Inflammatory macrophage treated with lipopolysaccharide for 4 hours (primary cell): ENCODE data around the gene SCAF1.
A peak's percentile ranks its signal among the peaks of the same experiment; 100 is the strongest.

Source experiments
- DNase-seq: peaks from one replicate; pipeline ENCODE4 v3.0.0-alpha.2; 2020

Gene SCAF1

DNA sequence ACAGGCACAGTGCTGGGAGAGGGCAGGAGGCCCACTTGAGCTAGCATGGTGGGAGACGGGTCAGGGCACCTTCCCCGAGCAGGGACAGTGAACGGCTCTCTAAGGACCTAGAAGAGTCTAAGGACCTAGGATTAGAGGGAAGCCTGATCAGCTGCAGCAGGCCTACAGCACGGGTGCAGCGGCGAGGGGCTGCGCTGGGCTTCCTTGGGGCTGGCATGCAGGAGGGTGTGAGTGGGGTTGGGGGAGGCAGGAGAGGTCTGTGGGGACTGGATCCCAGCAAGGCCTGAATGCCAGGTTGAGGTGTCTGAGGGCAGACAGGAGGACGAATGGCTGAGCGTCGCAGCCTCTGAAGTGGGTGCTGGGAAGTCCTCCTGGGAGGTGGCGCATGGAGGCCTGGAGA lies 3.6 kb downstream of the SCAF1 start:
- no peak for DNase-seq

DNA sequence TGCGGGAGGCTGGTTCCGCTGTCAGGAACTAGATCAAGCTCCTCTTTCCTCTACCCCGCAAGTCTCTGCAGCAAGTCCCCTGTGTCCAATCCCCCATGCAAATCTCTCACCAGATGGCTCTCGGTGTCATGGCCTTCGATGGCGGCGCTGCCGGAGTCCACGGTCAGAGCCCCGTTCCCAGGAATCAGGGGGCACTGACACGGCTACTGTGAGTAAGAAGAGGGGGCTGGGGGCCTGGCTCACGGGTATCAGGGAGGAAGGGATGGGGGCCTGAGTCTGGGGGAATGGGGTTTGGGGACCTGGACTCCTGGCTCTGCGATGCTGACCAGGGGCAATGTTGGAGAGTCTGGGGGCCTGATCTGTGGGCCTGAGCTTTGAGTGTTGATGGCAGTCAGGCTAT lies 4.0 kb downstream of the SCAF1 start:
- no peak for DNase-seq

DNA sequence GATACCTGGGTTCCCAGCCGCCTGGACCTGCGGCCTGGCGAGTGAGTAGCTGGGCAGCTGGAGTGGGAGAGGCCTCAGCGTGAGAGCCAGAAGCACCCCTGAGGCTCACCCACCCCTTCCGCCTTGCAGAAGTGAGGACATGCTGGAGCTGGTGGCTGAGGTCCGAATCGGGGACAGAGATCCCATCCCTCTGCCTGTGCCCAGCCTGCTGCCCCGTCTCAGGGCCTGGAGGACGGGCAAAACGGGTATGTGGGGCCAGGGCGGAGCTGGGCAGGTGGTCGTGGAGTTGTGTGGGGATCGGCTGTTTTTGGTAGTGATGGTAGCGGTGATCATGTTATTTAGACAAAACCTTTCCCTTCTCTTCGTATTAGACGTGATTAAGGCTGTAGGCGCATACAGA lies 4.6 kb downstream of the SCAF1 start:
- no peak for DNase-seq

DNA sequence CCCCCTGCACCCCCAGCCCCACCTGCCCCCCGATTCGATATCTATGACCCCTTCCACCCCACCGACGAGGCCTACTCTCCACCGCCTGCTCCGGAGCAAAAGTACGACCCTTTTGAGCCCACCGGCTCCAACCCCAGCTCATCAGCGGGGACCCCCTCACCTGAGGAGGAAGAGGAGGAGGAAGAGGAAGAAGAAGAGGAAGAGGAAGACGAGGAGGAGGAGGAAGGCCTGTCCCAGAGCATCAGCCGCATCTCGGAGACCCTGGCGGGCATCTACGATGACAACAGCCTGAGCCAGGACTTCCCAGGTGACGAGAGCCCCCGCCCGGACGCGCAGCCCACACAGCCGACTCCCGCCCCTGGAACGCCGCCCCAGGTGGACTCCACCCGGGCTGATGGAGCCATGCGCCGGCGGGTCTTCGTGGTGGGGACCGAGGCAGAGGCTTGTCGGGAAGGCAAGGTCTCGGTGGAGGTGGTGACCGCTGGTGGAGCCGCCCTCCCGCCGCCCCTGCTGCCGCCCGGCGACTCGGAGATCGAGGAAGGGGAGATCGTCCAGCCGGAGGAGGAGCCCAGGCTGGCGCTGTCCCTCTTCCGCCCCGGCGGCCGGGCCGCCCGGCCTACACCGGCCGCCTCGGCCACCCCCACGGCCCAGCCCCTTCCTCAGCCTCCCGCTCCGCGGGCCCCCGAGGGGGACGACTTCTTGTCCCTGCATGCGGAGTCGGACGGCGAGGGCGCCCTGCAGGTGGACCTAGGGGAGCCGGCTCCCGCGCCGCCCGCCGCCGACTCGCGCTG lies 9.2 kb downstream of the SCAF1 start:
- no peak for DNase-seq

DNA sequence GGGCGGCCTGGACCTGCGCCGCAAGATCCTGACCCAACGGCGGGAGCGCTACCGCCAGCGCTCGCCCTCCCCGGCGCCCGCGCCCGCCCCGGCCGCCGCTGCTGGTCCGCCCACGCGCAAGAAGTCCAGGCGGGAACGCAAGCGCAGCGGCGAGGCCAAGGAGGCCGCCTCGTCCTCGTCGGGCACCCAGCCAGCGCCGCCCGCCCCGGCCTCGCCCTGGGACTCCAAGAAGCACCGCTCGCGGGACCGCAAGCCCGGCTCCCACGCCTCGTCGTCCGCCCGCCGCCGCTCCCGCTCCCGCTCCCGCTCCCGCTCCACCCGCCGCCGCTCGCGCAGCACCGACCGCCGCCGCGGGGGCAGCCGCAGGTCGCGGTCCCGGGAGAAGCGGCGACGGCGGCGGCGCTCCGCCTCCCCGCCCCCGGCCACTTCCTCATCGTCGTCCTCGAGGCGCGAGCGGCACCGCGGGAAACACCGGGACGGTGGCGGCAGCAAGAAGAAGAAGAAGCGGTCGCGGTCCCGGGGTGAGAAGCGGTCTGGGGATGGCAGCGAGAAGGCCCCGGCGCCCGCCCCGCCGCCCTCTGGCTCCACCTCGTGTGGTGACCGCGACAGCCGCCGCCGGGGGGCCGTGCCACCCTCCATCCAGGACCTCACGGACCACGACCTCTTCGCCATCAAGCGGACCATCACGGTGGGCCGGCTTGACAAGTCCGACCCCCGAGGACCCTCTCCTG lies 10.0 kb downstream of the SCAF1 start:
- DNase-seq = no peak

DNA sequence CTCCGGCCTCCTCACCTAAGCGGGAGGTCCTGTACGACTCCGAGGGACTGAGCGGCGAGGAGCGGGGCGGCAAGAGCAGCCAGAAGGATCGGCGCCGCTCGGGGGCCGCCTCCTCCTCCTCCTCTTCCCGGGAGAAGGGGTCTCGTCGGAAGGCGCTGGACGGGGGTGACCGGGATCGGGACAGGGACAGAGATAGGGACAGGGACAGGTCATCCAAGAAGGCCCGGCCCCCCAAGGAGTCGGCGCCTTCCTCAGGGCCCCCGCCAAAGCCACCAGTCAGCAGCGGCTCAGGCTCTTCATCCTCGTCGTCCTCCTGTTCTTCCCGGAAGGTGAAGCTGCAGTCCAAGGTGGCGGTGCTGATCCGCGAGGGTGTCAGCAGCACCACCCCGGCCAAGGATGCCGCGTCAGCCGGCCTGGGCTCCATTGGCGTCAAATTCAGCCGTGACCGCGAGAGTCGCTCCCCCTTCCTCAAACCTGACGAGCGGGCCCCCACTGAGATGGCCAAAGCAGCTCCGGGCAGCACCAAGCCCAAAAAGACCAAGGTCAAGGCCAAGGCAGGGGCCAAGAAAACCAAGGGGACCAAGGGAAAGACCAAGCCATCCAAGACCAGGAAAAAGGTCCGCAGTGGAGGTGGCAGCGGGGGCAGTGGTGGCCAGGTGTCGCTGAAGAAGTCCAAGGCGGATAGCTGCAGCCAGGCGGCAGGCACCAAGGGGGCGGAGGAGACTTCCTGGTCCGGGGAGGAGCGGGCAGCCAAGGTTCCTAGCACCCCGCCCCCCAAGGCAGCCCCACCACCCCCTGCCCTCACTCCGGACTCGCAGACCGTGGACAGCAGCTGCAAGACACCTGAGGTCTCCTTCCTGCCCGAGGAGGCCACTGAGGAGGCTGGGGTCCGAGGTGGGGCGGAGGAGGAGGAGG lies 10.8 kb downstream of the SCAF1 start:
- DNase-seq = no peak

DNA sequence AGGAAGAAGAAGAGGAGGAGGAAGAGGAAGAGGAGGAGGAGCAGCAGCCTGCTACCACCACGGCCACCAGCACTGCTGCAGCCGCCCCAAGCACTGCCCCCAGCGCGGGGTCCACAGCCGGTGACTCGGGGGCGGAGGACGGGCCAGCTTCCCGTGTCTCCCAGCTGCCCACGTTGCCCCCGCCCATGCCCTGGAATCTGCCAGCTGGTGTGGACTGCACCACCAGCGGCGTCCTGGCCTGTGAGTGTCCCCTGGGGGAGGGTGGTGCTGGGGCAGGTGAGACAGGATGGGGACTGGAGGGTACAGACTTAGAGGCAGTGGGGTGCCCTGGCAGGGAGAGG lies 11.4 kb downstream of the SCAF1 start:
- DNase-seq = no peak

DNA sequence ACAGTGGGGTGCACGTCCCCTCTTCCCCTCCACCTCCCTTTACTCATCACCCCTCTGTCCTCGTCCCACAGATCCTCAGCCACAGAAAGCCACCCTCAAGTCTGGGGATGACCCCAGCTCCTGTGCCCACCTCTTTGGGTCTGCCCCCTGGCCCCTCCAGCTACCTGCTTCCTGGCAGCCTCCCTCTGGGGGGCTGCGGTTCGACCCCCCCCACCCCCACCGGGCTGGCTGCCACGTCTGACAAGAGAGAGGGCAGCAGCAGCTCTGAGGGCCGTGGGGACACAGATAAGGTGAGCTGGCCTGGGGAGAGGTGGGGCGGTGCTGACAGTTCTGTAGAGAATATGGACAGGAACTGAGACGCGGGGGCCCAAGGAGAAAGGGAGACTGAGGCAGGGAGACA lies 12.6 kb downstream of the SCAF1 start:
- no peak for DNase-seq

DNA sequence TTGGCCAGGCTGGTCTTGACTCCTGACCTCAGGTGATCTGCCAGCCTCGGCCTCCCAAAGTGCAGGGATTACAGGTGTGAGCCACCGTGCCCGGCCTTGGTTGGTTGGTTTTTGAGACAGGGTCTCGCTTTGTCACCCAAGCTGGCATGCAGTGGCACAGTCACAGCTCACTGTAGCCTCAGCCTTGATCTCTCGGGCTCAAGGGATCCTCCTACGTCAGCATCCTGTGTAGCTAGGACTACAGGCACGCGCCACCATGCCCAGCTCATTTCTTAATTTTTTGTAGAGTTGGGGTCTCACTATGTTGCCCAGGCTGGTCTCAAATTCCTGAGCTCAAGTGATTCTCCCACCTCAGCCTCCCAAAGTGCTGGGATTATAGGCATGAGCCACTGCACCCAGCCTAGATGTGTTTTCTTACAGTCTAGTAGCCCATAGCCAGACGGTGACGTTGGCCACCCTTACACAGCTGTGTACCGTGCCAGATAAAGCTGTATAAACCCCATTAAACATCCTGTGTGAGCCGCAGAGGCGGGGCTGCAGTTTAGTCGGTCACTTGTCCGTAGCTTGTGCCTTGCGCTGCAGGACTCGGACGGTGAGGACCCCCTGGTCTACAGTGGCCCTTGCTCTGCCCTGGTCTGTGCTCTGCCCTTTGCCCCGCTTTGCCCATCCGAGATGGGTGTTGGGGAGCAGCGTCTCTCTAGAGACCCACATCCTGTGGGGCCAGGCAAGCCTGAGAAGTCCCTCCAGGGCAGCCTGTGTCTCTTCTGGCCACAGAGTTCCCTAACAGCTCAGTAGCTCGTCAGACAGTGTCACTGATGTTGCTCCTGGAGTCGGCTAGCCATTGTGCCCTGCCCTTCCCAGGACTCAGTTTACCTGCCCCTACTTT lies 13.8 kb downstream of the SCAF1 start:
- DNase-seq = no peak

DNA sequence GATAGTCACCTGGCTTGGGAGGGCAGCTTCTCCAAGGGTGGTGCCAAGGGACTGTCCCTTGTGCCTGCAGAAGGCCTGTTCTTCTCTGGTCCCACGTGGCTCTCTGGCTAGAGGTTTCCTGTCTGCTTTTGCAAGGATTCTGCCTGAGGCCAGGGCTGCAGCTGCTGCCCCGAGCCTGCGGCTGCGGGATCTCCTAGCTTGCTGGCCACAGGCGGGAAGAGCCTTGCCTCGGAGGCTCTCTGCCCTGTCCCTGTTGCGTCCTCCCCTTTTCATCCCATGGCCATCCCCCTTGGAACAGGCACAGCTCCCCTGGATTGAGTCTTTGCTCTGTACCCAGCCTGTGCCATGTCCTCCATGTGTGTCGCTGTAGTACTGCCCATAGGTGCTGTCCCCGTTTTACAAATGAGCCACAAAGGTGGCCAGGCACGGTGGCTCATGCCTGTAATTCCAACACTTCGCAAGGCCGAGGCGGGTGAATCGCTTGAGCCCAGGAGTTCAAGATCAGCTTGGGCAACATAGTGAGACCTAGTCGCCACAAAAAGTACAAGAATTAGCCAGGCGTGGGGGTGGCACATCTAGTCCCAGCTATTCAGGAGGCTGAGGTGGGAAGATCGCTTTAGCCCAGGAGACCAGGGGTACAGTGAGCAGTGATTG lies 14.6 kb downstream of the SCAF1 start:
- DNase-seq = no peak

DNA sequence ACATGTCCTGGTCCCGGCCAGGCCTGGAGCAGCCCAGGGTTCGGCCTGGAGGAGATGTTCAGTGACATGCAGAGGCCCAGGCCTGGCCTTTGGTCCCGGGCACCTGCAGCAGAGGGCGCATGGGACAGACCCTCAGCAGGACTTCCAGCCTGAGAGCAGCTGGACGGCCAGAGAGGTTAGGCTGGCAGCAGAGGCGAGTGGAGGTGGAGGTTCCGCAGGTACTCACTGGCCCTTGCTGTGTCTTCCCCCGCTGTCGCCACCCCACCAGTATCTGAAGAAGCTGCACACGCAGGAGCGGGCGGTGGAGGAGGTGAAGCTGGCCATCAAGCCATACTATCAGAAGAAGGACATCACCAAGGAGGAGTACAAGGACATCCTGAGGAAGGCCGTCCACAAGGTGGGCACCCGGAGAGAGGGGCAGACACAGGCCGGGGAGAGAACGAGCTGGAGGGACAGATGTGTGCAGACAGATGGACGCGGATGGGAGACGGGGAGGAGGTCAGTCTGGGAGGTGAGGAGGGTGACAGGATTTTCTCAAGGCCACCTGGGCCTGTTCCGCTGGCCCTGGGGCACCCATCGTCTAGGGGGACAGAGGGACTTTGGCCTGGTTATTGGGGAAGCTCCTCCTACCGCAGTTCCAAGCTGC lies 15.6 kb downstream of the SCAF1 start:
- no peak for DNase-seq

DNA sequence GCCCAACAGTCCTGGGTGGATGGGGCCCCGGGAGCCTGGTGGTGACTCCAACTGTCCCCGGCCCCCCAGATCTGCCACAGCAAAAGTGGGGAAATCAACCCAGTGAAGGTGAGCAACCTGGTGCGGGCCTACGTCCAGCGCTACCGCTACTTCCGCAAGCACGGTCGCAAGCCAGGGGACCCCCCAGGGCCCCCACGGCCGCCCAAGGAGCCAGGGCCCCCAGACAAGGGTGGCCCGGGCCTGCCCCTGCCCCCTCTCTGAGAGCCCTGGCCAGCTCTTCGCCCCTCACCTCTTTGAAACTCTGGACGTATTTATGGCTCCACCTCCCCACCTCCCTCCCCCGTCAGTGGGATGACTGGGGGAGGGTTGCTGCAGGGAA lies 16.1 kb downstream of the SCAF1 start:
- DNase-seq = no peak

DNA sequence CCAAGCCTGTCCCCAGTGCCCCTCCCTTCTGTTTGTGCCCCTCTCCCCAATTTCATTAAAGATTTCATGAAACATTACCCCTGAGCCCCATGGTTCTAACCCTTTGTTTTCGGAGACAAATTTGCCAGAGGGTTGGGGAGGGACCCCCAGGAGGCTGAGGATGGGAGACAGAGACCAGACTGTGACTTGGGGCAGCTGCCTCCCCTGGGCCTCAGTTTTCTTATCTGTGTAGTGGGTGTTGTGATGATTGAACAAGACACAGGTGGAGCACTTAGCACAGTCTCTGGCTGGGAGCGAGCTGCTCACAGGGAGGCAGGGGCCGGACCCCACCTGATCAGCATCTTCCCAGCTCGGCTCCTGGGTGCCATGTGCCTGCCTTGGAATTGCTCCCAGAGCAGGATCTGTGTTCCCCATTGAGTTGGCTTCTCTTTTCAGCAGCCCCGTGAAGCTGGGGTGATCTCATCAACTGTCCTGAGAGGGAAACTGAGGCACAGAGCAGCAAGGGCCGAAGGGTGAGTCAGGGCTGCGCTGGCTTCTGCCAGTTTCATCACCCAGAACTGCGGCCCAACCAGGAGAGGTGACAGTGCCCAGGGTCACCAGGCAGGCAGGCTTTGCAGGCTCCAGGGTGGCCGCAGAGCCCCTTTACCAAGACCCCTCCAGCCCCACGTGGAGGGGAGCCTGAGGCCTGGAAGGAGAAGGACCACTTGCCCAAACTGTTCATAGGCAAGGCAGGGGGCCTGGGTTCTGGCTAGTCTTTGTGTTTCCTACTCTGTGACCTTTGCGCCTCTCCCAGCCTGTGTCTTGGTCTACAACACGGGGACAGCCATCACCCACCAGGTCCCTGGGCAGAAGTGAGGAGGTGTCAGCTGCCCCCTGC lies 16.8 kb downstream of the SCAF1 start:
- no peak for DNase-seq

DNA sequence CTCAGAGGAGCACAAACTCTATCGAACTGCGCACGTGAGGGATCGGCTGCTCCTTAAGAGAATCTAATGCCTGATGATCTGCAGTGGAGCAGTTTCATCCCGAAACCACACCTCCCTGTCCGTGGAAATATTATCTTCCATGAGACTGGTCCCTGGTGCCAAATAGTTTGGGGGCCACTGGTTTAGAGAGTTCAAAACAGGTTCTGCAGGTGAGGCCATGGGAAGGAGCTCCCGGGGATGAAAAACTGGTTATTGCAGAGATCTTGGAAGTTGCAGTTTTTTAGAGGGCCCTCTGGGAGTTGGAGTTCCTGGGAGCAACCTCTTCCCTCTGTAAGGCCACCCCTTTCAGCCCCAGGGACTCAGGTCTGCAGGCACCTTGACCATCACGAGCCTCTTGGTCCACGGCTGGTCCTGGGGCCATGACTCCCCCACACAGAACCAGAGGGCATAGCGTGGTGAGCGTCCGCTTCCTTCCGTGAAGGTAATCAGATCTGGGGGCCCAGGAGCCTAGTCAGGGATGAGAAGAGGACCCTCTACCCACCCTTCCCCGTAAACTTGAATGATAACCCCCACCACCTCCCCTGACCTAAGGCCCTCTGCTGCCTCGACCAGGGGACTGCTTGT lies 18.4 kb downstream of the SCAF1 start:
- no peak for DNase-seq

DNA sequence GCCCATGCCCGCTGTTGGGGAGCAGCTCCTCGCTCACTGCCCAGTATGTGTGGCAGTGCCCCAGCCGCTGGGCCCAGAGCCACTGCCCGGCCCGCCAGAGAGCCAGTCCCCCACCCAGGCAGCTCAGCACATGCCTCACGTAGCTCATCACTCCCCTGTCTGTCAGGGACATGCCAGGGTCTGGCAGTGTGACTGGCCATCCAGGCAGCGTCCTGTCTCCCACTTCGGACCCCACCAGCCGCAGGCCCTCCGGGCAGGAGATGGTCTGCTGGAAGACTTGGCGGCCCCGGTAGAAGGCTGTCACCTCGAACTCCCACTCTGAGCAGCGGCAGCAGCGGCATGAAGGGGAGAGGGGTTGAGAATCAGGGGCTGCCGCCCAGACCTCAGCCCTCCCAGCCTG lies 20.0 kb downstream of the SCAF1 start:
- DNase-seq = no peak

DNA sequence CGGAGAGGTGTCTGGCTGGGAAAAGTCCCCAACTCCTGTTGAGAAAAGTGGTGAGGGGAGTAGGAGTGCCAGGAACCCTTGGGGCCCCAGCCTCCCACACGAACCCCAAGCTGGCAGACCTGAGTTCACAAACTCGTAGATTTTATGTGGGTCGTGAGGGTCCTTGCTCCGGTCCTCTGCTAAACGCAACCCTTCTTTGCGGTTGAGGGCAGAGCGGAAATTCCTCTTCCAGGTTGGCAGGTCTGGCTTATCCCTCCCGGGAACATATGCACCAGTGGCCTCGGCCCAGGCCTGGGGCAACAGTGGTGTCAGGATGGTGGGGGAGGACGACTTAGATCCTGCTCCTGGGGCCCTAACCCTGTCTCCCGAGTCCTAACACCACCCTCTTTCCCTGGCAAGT lies 21.2 kb downstream of the SCAF1 start:
- no peak for DNase-seq

DNA sequence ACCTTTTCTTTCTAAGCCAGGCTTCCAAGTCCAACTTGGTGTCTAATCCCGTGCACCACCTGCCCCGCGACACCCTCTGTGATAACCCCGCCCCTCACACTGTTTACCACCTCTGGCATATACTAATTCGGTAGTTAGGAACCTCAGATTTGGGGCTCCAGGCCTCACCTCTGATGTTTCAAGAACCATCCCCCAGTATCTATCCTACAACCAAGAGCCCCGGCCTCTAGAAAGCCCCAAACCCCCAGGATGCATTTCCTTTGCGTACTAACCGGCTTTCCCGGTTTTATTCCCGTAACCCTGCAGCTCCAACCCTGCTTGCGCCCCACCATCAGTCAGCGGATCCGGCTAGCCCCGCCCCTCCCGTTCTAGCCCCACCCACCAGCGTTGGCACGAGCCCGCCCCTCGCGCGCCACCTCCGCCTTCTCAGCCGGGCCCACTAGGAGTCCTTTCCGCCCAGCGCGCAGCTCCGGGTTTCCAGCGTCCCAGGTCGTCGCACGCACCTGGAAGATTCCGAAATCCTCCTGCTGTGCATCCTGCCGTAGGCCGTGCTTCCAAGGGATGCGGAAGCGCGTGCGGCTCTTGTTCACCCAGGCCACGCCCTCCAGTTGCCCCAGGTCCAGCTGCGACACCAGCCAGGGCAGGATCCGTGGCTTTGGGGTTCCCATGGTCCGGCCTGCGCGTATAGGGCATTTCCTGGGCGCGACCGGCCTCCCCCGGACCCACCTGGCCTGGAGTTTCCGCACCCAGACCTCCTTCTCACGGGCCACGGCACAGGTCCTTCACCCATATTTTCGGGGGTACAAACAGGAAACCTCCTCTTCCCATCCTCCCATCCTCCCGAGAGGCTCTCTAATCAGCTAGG lies 22.4 kb downstream of the SCAF1 start:
- DNase-seq = peak; percentile 72

DNA sequence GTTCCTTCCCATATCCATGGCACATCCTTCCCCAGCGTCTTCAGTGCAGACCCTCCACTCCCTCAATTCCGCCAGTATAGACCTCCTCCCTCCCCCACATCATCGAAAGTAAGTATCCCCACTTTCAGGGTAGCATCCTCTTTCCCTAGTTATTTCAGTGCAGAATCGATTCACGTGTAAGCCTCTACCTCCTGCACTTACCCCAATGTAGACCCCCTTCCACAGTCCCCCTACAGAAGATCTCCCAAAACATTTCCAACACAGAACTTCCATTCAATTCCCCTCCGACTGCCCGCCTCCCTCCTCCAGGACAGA lies 23.0 kb downstream of the SCAF1 start:
- DNase-seq = no peak
